CD4-positive, alpha-beta T cell treated with Interleukin-15 for 4 hours (primary cell): ENCODE results near the gene YDJC.
A peak's percentile ranks its signal among the peaks of the same experiment; 100 is the strongest.
"Not testable (repeated sequence)": the region's sequence is repeated elsewhere in the genome, so short reads cannot be mapped to it uniquely, and the experiment has no call there.

Experiments used
- DNase-seq: peaks from one replicate; pipeline ENCODE4 v3.0.0-alpha.2; 2020; ENCODE audit warnings: low spot score

The YDJC gene

GRCh38 chr22:21606775-21607174 is 23.0 kb downstream of the YDJC start:
- no peak for DNase-seq

- no peak for DNase-seq
Measured at GRCh38 chr22:21605887-21606564, 23.8 kb downstream of the YDJC start.

- DNase-seq = no peak
Measured at GRCh38 chr22:21603973-21604372, 25.8 kb downstream of the YDJC start.

GRCh38 chr22:21602579-21602978 is 27.2 kb downstream of the YDJC start:
- DNase-seq = no peak

GRCh38 chr22:21599053-21599893 is 30.5 kb downstream of the YDJC start:
- no peak for DNase-seq

GRCh38 chr22:21598302-21598701 is 31.5 kb downstream of the YDJC start:
- DNase-seq = no peak

- DNase-seq = not testable (repeated sequence)
Measured at GRCh38 chr22:21596356-21597135, 33.3 kb downstream of the YDJC start.

- no peak for DNase-seq
Measured at GRCh38 chr22:21594865-21595452, 34.9 kb downstream of the YDJC start.

GRCh38 chr22:21593406-21594232 is 36.2 kb downstream of the YDJC start:
- no peak for DNase-seq

GRCh38 chr22:21592422-21592821 is 37.4 kb downstream of the YDJC start:
- DNase-seq = no peak

- DNase-seq = no peak
Measured at GRCh38 chr22:21591695-21592094, 38.1 kb downstream of the YDJC start.

GRCh38 chr22:21590809-21591641 is 38.8 kb downstream of the YDJC start:
- DNase-seq = no peak

GRCh38 chr22:21589396-21589795 is 40.4 kb downstream of the YDJC start:
- no peak for DNase-seq

- peak; percentile 20 for DNase-seq
Measured at GRCh38 chr22:21587803-21588611, 41.8 kb downstream of the YDJC start.

GRCh38 chr22:21585389-21585788 is 44.4 kb downstream of the YDJC start:
- DNase-seq = no peak

- DNase-seq = no peak
Measured at GRCh38 chr22:21582801-21583740, 46.8 kb downstream of the YDJC start.

- DNase-seq = not testable (repeated sequence)
Measured at GRCh38 chr22:21581009-21581713, 48.7 kb downstream of the YDJC start.

- DNase-seq = not testable (repeated sequence)
Measured at GRCh38 chr22:21580623-21581007, 49.2 kb downstream of the YDJC start.
